CD4-positive, alpha-beta T cell treated with Interleukin-6 at 100 ng/mL for 8 hours (primary cell): Measurements from ENCODE around the gene ARHGAP40.

Source experiments
- DNase-seq: peaks from one replicate; pipeline ENCODE4 v3.0.0-alpha.2; 2020; ENCODE audit warnings: mixed read lengths, low spot score

The ARHGAP40 gene

GRCh38 chr20:38685271-38685670 lies 83.7 kb downstream of the ARHGAP40 start:
- no peak for DNase-seq

DNA sequence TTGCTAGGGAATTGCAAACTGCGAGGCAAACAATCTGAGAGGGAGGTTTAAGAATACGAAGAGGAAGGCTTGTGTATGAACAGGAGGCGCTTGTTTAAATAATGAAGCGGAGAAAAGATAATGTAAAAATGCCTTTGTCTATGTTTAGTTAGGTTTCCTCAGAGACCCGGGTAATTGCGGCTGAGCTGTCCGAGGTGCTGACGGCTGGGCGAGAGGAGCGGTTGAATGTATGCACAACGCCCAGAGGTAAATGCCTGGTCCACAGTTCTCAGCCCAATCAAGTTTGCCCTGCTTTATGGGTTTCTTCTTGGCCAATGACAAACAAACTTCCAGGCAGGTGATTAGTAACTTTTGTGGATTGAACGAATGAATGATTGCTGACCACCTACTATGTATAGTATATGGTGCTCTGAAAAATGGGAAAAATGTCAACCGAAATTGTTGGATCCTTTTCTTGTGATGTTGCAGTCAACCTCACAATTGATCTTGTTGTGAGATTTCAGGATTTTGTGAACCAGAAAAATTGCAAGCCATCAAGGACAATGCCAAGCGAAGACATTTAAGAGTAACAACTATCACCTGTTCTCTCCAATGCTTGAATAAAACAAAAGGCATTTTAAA lies 84.4 kb downstream of the ARHGAP40 start:
- DNase-seq: peak; percentile 14

DNA sequence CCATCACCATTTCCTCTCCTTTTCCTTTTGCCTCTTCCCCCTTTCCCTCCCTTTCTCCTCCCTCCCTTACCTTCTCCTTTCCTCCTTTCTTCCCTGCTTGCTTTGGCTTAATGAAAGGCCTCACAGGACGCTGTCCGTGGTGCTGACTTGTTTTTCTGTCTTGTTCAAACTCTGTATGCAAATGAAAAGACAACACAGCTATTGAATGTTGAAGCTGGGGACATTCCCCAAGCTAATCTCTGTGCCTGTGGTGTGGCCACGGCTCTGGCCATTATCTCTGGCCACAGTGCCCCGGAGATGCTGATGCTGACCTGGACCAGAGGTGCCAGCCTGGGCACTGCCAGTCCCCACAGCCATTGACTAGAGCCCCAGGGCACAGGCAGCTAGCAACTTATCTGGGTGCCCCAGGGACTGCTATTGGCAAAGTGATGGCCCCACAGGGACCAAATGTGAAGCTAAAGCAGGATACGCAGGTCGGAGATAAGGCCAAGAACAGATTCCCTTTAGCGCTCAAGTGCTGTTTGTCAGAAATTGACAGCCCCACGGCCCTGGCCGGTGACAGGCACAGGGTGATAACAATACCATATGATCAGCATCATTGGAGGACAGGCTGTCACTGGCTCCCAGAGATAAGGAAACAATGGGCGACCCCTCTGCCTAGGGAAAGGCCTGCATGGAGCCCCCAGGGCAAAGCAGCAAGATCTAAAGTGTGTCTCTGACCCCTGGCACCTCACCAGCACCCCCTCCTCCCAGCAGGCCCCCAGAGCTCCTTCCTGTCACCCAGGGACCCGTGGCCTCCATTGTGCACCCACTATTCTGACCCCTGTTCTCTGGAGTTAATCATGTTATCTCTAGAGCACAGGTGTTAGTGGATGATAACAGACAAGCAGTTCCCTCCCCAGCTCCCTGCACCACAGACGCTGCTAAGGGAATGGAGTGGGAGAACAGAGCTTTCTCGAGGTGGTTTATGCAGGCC lies 91.1 kb downstream of the ARHGAP40 start:
- no peak for DNase-seq

- DNase-seq: no peak
These were observed 95.7 kb downstream of the ARHGAP40 start for GRCh38 chr20:38697306-38697705.

- DNase-seq: no peak
These were observed 96.9 kb downstream of the ARHGAP40 start for GRCh38 chr20:38698541-38698940.

DNA sequence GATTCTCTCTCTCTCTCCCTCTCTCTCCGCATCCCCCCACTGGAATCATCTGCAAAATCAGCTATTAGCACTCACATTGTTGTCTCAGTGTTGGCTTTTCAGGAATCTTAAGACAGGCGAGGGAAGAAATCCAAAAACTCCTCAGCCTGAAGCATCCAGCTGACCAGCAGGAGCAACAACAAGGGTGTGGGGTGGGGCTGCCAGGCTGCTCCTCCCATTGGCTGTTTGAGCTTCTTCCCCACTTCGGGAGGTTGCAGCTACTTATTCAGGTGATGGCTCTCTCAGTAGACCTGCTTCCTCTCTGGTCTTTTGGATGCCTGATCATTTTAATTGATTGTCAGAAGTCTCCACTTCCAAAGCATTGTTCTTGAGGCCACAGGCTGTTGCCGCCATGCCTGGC lies 98.5 kb downstream of the ARHGAP40 start:
- no peak for DNase-seq
